Right lobe of liver (tissue), 6 donors: ENCODE data around the gene KIRREL3. TPM values are rescaled to one million over a fixed set of nuclear protein-coding genes. Genes with fewer than 3 reads are reported as not detected.

ENCODE experiments used
- ATAC-seq, 4 donors: fragments of 200-7000 bp; cut with Tn5 transposase; one replicate each; pipeline ENCODE4 v1.9.1; 2020; ENCODE audit warnings: mild to moderate bottlenecking in 4 of 4, moderate library complexity in 4 of 4
- DNase-seq, 3 donors: peaks; one replicate each; pipeline ENCODE4 v3.0.0-alpha.2; 2020
- H3K27ac ChIP-seq, 3 donors: fragments of 200-600 bp; one replicate each; pipeline ENCODE4 v1.8.0; 2022
- H3K27me3 ChIP-seq, 2 donors: fragments of 200-600 bp; one replicate each; pipeline ENCODE4 v1.8.0; 2022
- H3K36me3 ChIP-seq, 4 donors: fragments of 200-600 bp; sonication (generic) in 1 of 4; one replicate each; pipeline versions ENCODE4 v1.5.1 to v1.8.0; 2017 to 2022; ENCODE audit warnings: control low read depth in 1 of 4
- H3K4me1 ChIP-seq, 4 donors: fragments of 200-600 bp; sonication (generic) in 1 of 4; one replicate each; pipeline versions ENCODE4 v1.5.1 to v1.8.0; 2017 to 2022; ENCODE audit warnings: control low read depth in 1 of 4
- H3K4me3 ChIP-seq, 3 donors: fragments of 200-600 bp; one replicate each; pipeline ENCODE4 v1.8.0; 2022
- H3K9me3 ChIP-seq, 4 donors: fragments of 200-600 bp; sonication (generic) in 1 of 4; one replicate each; pipeline versions ENCODE4 v1.5.1 to v1.8.0; 2017 to 2022; ENCODE audit warnings: control low read depth in 1 of 4
- POLR2A ChIP-seq: fragments of 450-650 bp; IDR thresholded peaks from one replicate; pipeline ENCODE4 v1.6.1; 2017; ENCODE audit warnings: antibody characterized with exemption, mild to moderate bottlenecking
- WGBS: methylation state at CpG from one replicate; pipeline ENCODE4 v1.1.6; 2018; ENCODE audit warnings: low coverage, low lambda C conversion rate; ENCODE audit not compliant: insufficient coverage; ENCODE audit errors: missing lambda C conversion rate; 5-methylcytosine and 5-hydroxymethylcytosine counted together
- intact Hi-C, 2 donors: fragments of 100-400 bp; cut with DNase I; formaldehyde crosslinking; loops; one replicate each; pipeline versions ENCODE4 v1.11.2 to v1.14.1; 2022
- total RNA-seq, 6 experiments: library from RNA; depleted of rRNA in 2 of 6; stranded (reverse); fragments of >200 nt in 2 of 6; fragmentation: NEBNext Ultra II Directional in 3 of 6; extraction: Animal tissue kit (Norgen Biotek cat#: 25700) in 3 of 6; gene quantifications; one replicate each; pipeline versions ENCODE4 v1.1.0 to v1.2.4, GENCODE V29; 2016 to 2023
- TF ChIP-seq, protein P1 (sequence below), 4 donors: fragments of 200-600 bp in 3 of 4; fragments of 450-650 bp in 1 of 4; IDR thresholded peaks; one replicate each; pipeline versions ENCODE4 v1.5.1 to v1.8.0; 2016 to 2022; ENCODE audit warnings: antibody characterized with exemption in 4 of 4, mild to moderate bottlenecking in 2 of 4
- donor health status: DM: no; HTN: yes; CAD: no.
- donor health status: DM: no; HTN: no; CAD: no.
- donor health status: DM: no; HTN: no; CAD: no.
- donor health status: DM: no; HTN: yes; CAD: no.
- donor health status: DM: no; HTN: yes; CAD: no.

Gene KIRREL3
- total RNA-seq, 6 experiments from 2014 or later = not detected

DNA sequence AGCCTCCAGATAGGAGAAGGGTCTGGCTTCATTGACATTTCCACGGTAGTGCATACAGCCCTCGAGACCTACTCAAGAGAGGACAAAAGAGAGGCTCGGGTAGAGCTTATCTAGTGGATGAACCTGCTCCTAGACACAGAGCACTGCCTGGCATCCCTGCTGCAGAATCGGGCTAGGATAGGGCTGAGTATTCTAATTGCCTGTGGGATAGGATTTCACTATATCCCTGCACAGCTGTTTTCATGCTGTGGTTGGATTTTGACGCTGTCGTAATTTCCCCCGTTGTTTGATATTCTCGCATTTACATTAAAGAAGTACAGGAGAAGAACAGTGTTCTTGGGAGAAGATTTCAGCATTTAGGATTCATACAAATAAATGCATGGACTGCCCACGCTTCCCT lies 107.8 kb downstream of the KIRREL3 start:
- TF ChIP-seq POLR2A = no peak
- TF ChIP-seq, protein P1, sequence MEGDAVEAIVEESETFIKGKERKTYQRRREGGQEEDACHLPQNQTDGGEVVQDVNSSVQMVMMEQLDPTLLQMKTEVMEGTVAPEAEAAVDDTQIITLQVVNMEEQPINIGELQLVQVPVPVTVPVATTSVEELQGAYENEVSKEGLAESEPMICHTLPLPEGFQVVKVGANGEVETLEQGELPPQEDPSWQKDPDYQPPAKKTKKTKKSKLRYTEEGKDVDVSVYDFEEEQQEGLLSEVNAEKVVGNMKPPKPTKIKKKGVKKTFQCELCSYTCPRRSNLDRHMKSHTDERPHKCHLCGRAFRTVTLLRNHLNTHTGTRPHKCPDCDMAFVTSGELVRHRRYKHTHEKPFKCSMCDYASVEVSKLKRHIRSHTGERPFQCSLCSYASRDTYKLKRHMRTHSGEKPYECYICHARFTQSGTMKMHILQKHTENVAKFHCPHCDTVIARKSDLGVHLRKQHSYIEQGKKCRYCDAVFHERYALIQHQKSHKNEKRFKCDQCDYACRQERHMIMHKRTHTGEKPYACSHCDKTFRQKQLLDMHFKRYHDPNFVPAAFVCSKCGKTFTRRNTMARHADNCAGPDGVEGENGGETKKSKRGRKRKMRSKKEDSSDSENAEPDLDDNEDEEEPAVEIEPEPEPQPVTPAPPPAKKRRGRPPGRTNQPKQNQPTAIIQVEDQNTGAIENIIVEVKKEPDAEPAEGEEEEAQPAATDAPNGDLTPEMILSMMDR (IDR thresholded peaks at IDR 0.05) = no peak
- 72% methylated on average over 6 of the region's 9 CpGs for WGBS
- Histone ChIP-seq H3K27me3 (no peaks in the 10 kb centered on the region), H3K4me3 (no peak overlapping the region), H3K27ac (no peak overlapping the region), H3K9me3 (no peaks in the 10 kb centered on the region), H3K4me1 (no peaks in the 10 kb centered on the region), H3K36me3 (no peaks in the 10 kb centered on the region)
- intact Hi-C loops = no loop called here
- ATAC-seq (no peak), DNase-seq (no peak)

DNA sequence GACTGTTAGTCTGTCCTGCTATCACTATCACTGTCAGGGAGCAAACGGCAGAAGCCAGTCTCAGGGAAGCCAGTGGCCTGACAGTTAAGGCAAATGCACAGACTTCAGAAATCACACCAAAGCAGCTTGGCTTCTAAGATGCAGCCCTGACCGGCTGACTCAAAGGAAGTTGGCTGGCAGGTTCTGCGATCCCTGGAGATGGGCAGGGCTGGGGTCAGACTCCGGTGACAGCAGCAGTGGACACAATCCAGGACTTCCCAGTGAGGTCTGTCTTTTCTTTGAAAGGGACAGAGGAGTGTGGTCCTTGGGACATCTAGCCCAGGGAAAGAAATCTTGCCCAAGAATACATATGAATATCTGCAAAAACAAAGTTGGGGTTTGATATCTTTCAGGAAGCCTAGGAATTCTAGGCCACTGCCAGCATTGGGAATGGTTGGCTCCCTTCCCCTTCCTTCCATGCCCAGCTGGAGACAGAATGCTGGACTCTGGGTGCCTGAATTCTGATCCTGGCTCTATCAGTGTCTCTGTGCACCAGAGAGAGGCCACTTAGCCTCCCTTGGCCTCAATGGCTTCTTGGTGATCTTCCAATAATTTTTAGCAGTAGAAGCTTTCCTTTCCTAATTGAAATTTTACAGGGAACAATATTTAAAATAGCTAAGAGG lies 108.9 kb downstream of the KIRREL3 start:
- DNase-seq = no peak
- Histone ChIP-seq H3K4me1 (no peaks in the 10 kb centered on the region), H3K27me3 (no peaks in the 10 kb centered on the region), H3K27ac (no peak overlapping the region), H3K36me3 (no peaks in the 10 kb centered on the region), H3K9me3 (no peaks in the 10 kb centered on the region), H3K4me3 (no peak overlapping the region)
- WGBS = 29% methylated on average over 4 of the region's 4 CpGs
- TF ChIP-seq, protein P1 (IDR thresholded peaks at IDR 0.05) = no peak
- no peak for TF ChIP-seq POLR2A
- no peak for ATAC-seq
- intact Hi-C loops = no loop called here

DNA sequence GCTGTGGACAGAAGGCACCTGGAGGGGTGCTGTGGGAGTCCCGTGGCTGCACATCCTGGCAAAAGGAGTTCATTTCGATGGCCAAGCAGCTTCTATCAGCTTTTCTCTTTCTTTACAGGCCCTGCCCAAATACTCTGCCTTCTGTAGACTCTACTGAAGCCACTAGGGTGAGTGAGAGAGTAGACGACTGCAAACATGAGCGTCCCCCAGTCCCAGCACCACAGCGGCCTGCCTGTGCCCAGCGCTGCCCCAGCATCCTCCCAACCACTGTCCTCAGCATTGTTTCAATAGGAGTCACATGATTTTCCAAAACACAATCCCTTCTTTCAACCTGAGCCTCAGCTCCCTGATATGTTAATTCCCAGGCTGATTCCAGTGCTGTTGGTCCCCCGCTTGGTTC lies 110.0 kb downstream of the KIRREL3 start:
- WGBS = 56% methylated on average over 5 of the region's 7 CpGs
- ATAC-seq (no peak), DNase-seq (no peak)

DNA sequence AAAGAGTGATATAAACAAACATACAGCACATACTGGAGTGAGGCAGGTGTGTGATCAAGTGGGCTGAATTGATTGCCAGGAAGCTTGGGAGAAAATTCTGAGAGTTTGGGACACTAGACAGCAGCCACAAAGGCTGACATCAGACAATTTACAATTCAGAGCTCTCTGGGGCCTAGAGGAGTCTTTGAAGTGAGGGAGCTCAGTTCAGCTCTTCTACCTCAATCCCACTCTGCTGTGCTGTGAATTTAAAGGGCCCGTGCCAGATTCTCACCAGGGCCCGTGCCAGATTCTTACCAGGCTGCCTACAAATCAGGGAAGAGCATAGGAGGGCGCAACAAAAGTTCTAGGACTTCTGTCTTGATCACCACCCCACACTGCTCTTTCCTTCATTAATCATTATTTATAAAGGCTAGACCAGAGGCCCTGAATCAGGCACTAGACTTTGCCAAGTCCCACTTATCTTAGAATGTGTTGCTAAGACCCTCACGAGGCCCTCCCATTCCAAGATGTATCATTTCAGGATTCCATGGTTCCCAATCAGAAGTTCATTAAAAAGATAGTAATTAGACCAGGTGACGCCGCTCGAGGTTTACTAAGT lies 112.4 kb downstream of the KIRREL3 start:
- Histone ChIP-seq H3K4me1 (no peaks in the 10 kb centered on the region), H3K9me3 (no peaks in the 10 kb centered on the region), H3K4me3 (no peak overlapping the region), H3K27me3 (no peaks in the 10 kb centered on the region), H3K27ac (no peak overlapping the region), H3K36me3 (no peaks in the 10 kb centered on the region)
- intact Hi-C loops = no loop called here
- 75% methylated on average over 7 of the region's 7 CpGs for WGBS
- no peak for DNase-seq
- ATAC-seq = no peak
- TF ChIP-seq, protein P1 (IDR thresholded peaks at IDR 0.05) = no peak
- no peak for TF ChIP-seq POLR2A

More for the DNA sequence above, 110.0 kb downstream of the KIRREL3 start:
- H3K4me3 ChIP-seq = no peak overlapping the region
- intact Hi-C loops = no loop called here
- H3K27me3 ChIP-seq = no peaks in the 10 kb centered on the region
- H3K9me3 ChIP-seq = no peaks in the 10 kb centered on the region
- H3K27ac ChIP-seq = no peak overlapping the region
- TF ChIP-seq, protein P1 (IDR thresholded peaks at IDR 0.05) = no peak
- TF ChIP-seq POLR2A = no peak
- no peaks in the 10 kb centered on the region for H3K36me3 ChIP-seq
- H3K4me1 ChIP-seq = no peaks in the 10 kb centered on the region
